ENCODE measurements around the gene ABR. TPM values are rescaled to one million over a fixed set of nuclear protein-coding genes. Genes with fewer than 3 reads are reported as not detected.

The ABR gene
- total RNA-seq, 1 donor from 2014 or later: 63.6 TPM

DNA sequence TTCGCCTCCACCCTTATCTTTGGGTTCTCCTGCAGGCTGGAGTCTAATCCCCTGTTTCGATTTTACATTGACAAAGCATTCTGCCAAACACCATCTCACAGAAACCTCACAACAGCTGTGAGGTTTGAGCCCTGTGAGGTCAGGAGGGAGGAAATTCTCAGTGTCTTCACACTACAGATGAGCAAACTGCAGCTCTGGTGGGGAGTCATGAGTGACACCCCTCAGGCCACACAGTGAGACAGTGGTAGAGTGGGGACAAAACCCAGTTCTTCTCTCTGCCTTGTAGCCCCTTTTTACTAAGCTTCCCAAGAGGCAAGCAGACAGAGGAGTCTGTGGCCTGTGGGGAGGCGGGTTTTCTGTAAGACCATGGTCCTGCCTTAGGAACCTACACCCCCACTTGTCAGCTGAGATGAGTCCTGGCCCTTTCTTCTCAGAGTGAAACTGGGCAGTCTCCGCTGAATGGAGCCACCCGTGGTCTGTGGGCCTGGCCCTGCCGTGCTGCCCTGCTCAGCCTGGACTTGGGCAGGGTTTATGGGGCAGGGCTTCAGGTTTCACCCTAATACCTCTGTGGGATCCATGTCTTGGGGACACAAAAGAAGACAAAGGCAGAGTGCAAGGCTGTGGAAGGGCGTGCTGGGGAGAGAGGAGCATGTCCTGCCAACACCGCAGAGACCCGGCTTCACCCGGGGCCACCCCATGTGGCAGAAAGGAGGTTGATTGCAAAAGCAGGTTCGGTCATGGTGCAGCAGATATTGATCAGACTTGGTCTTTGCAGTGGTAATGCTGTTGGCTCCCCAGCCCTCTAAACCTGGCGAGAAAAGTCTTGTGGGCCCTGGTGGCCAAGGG is 59.0 kb downstream of the ABR start:
- no peak for DNase-seq (ENCODE audit: extremely low spot score, unreplicated experiment)
- no peaks in the 10 kb centered on the region for H3K27me3 Mint-ChIP-seq
- no peaks in the 10 kb centered on the region for H3K9me3 Mint-ChIP-seq
- H3K36me3 Mint-ChIP-seq: no peaks in the 10 kb centered on the region
- TF ChIP-seq, protein P1, sequence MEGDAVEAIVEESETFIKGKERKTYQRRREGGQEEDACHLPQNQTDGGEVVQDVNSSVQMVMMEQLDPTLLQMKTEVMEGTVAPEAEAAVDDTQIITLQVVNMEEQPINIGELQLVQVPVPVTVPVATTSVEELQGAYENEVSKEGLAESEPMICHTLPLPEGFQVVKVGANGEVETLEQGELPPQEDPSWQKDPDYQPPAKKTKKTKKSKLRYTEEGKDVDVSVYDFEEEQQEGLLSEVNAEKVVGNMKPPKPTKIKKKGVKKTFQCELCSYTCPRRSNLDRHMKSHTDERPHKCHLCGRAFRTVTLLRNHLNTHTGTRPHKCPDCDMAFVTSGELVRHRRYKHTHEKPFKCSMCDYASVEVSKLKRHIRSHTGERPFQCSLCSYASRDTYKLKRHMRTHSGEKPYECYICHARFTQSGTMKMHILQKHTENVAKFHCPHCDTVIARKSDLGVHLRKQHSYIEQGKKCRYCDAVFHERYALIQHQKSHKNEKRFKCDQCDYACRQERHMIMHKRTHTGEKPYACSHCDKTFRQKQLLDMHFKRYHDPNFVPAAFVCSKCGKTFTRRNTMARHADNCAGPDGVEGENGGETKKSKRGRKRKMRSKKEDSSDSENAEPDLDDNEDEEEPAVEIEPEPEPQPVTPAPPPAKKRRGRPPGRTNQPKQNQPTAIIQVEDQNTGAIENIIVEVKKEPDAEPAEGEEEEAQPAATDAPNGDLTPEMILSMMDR (conservative IDR thresholded peaks at IDR 0.05): no peak
- H3K4me3 Mint-ChIP-seq: no peak overlapping the region
- no peak overlapping the region for H3K27ac Mint-ChIP-seq
- peaks cover 9% of the 10 kb centered on the region for H3K4me1 Mint-ChIP-seq (ENCODE audit: unreplicated experiment)

- H3K27ac Mint-ChIP-seq: no peak overlapping the region
- TF ChIP-seq, protein P1 (conservative IDR thresholded peaks at IDR 0.05): no peak
- peaks cover 17% of the 10 kb centered on the region for H3K4me1 Mint-ChIP-seq (ENCODE audit: unreplicated experiment)
- DNase-seq (ENCODE audit: extremely low spot score, unreplicated experiment): no peak
- H3K9me3 Mint-ChIP-seq: no peaks in the 10 kb centered on the region
- no peaks in the 10 kb centered on the region for H3K36me3 Mint-ChIP-seq
- H3K4me3 Mint-ChIP-seq: no peak overlapping the region
- no peaks in the 10 kb centered on the region for H3K27me3 Mint-ChIP-seq
Observed at GRCh38 chr17:1119924-1120323, 59.9 kb downstream of the ABR start.

DNA sequence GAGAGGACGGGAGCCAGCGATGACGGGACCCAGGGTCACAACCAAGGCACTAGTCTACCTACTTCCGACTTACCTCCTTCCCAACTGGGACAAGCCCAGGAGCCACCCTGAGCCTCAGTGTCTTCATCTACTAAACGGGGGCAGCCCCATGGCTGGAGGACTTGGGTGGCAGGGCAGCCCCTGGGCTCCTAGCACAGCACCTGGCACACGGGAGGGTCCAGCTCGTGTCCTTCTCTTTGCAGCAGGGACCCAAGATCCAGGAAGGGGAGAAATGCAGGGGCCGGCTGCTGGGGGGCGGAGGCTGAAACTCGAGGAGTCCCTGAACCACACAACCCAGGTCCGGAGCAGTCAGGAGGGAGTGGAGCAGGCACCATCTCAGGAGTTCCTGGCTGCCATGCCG is 63.2 kb downstream of the ABR start:
- Mint-ChIP-seq H3K27ac (no peak overlapping the region), H3K4me3 (no peak overlapping the region), H3K9me3 (no peaks in the 10 kb centered on the region), H3K4me1 (ENCODE audit: unreplicated experiment) (peaks cover 16% of the 10 kb centered on the region), H3K36me3 (no peaks in the 10 kb centered on the region), H3K27me3 (no peaks in the 10 kb centered on the region)
- no peak for DNase-seq (ENCODE audit: extremely low spot score, unreplicated experiment)
- TF ChIP-seq, protein P1 (conservative IDR thresholded peaks at IDR 0.05): no peak

GRCh38 chr17:1112875-1113274 is 66.9 kb downstream of the ABR start:
- H3K27ac Mint-ChIP-seq: no peak overlapping the region
- DNase-seq (ENCODE audit: extremely low spot score, unreplicated experiment): no peak
- H3K4me1 Mint-ChIP-seq (ENCODE audit: unreplicated experiment): peaks cover 27% of the 10 kb centered on the region
- no peaks in the 10 kb centered on the region for H3K9me3 Mint-ChIP-seq
- H3K27me3 Mint-ChIP-seq: no peaks in the 10 kb centered on the region
- H3K4me3 Mint-ChIP-seq: no peak overlapping the region
- TF ChIP-seq, protein P1 (conservative IDR thresholded peaks at IDR 0.05): no peak
- H3K36me3 Mint-ChIP-seq: no peaks in the 10 kb centered on the region

DNA sequence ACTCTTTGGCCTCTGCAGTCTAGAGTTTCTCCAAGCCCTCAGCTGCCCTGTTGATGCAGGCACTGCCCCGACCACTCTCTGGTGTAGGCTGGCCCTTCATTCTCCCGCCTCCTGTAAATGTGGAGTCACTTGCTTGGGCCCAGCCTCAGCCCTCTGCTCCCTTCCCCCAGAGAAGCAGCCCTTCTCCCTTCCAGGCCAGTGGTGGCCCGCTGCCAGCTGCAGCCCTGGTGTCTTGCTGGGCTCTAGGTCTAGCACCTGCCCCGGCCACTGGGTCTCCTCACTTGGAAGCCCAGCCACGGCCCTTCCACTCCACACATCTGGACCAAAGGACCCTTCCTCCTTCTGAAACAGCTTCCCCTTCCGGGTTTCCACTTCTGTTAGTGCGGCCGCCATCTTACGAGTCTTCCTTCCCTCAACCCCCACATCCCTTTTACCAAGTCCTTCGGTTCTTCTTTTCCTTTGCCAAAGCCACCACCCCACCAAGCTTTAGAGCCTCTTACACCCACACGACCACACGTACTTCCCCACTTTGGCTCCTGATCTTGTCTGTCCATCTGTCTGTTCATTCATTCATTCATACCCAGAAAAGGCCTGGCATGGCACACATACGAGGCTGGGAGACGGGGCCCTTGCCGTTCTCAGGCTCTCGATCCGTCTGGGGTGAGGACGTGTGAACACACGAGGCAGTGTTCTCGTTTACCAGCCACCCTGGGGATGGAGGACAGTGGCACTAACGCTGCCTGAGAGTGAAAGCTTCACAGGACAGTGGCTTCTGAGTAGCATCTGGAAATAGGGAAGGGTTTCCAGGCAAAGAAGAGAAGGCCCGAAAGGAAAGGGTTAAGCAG is 68.0 kb downstream of the ABR start:
- no peaks in the 10 kb centered on the region for H3K9me3 Mint-ChIP-seq
- peaks cover 32% of the 10 kb centered on the region for H3K4me1 Mint-ChIP-seq (ENCODE audit: unreplicated experiment)
- no peaks in the 10 kb centered on the region for H3K27me3 Mint-ChIP-seq

More for the DNA sequence above, 68.0 kb downstream of the ABR start:
- DNase-seq (ENCODE audit: extremely low spot score, unreplicated experiment): no peak
- Mint-ChIP-seq H3K27ac (peak overlapping the region; percentile 65), H3K36me3 (no peaks in the 10 kb centered on the region), H3K4me3 (peak overlapping the region; percentile 78)
- TF ChIP-seq, protein P1 (conservative IDR thresholded peaks at IDR 0.05): no peak

All from type B pancreatic cell (in vitro differentiated cells).